Central memory CD4-positive, alpha-beta T cell (primary cell): ENCODE data around the gene ATG9B.
"Not testable (repeated sequence)": the region's sequence is repeated elsewhere in the genome, so short reads cannot be mapped to it uniquely, and the experiment has no call there.

Experiments
- DNase-seq: peaks from one replicate; pipeline ENCODE4 v3.0.0; 2022

ATG9B gene

GRCh38 chr7:151057989-151058780, 33.9 kb upstream of the ATG9B start:
- DNase-seq = peak; percentile 97

GRCh38 chr7:151057506-151057988, 33.3 kb upstream of the ATG9B start, which contains the start of gene CDK5:
Gene CDK5 (minus strand): TSS chr7:151057897. CDS start chr7:151057848, 49 bp downstream.
- no peak for DNase-seq

GRCh38 chr7:151056666-151057505, 32.6 kb upstream of the ATG9B start:
- no peak for DNase-seq

GRCh38 chr7:151056283-151056665, 32.0 kb upstream of the ATG9B start:
- no peak for DNase-seq

GRCh38 chr7:151053751-151054150, 29.5 kb upstream of the ATG9B start:
- DNase-seq = no peak

- DNase-seq = no peak
These were observed 28.8 kb upstream of the ATG9B start for GRCh38 chr7:151053096-151053495.

- DNase-seq = peak; percentile 59
These were observed 26.8 kb upstream of the ATG9B start for GRCh38 chr7:151051108-151051507.

GRCh38 chr7:151048911-151049463, 24.7 kb upstream of the ATG9B start:
- DNase-seq = no peak

GRCh38 chr7:151047976-151048815, 23.9 kb upstream of the ATG9B start, which contains the start of gene ASIC3:
Gene ASIC3 (plus strand): TSS chr7:151048531. CDS start chr7:151048886, 355 bp downstream.
- no peak for DNase-seq

GRCh38 chr7:151046603-151047573, 22.6 kb upstream of the ATG9B start:
- no peak for DNase-seq

- no peak for DNase-seq
These were observed 21.7 kb upstream of the ATG9B start for GRCh38 chr7:151045967-151046366.

- DNase-seq = no peak
These were observed 21.0 kb upstream of the ATG9B start for GRCh38 chr7:151045262-151045661.

- no peak for DNase-seq
These were observed 19.7 kb upstream of the ATG9B start for GRCh38 chr7:151043959-151044358.

GRCh38 chr7:151043449-151043848, 19.2 kb upstream of the ATG9B start:
- not testable (repeated sequence) for DNase-seq

- DNase-seq = no peak
These were observed 16.5 kb upstream of the ATG9B start for GRCh38 chr7:151040616-151041375.

- DNase-seq = no peak
These were observed 15.7 kb upstream of the ATG9B start for GRCh38 chr7:151039850-151040548.

GRCh38 chr7:151038951-151039849, 14.9 kb upstream of the ATG9B start:
- no peak for DNase-seq

GRCh38 chr7:151035902-151036301, 11.6 kb upstream of the ATG9B start:
- no peak for DNase-seq
